Mesendoderm (in vitro differentiated cells): ENCODE data around the gene DCTN4.

Experiments used
- DNase-seq: peaks from one replicate; pipeline ENCODE4 v3.0.0; 2013
- H2AK5ac ChIP-seq: 2 replicates; pipeline ENCODE4 v1.6.1; 2013; ENCODE audit warnings: low read length, inconsistent platforms
- H2BK120ac ChIP-seq: 2 replicates; pipeline ENCODE4 v1.6.1; 2013; ENCODE audit warnings: low read depth, mild to moderate bottlenecking, low read length, moderate library complexity, mixed read lengths
- H2BK15ac ChIP-seq: replicated peaks from 2 replicates; pipeline ENCODE4 v1.6.1; 2013; ENCODE audit warnings: low read depth, mild to moderate bottlenecking, moderate library complexity
- H2BK5ac ChIP-seq: 2 replicates; pipeline ENCODE4 v1.6.1; 2013; ENCODE audit warnings: low read length, inconsistent platforms
- H3K18ac ChIP-seq: 2 replicates; pipeline ENCODE4 v1.6.1; 2013; ENCODE audit warnings: mild to moderate bottlenecking, low read length, mixed read lengths
- H3K23ac ChIP-seq: one replicate; pipeline ENCODE4 v1.6.1; 2013; ENCODE audit warnings: low read length
- H3K27ac ChIP-seq: 2 replicates; pipeline ENCODE4 v1.5.1; 2013; ENCODE audit warnings: low read depth, mild to moderate bottlenecking, inconsistent platforms, low read length, moderate library complexity
- H3K27me3 ChIP-seq: 2 replicates; pipeline ENCODE4 v1.6.1; 2013; ENCODE audit warnings: low read length, control low read depth, mild to moderate bottlenecking, inconsistent platforms; ENCODE audit not compliant: insufficient read depth, poor library complexity
- H3K36me3 ChIP-seq: 2 replicates; pipeline ENCODE4 v1.6.1; 2013; ENCODE audit warnings: low read length, inconsistent platforms; ENCODE audit not compliant: control insufficient read depth, insufficient read depth
- H3K4ac ChIP-seq: one replicate; pipeline ENCODE4 v1.6.1; 2013; ENCODE audit warnings: low read depth, mild to moderate bottlenecking, low read length, moderate library complexity
- H3K4me1 ChIP-seq: 2 replicates; pipeline ENCODE4 v1.6.1; 2013; ENCODE audit warnings: low read depth, low read length, inconsistent platforms; ENCODE audit not compliant: control insufficient read depth
- H3K4me2 ChIP-seq: 2 replicates; pipeline ENCODE4 v1.6.1; 2013; ENCODE audit warnings: low read length
- H3K4me3 ChIP-seq: 2 replicates; pipeline ENCODE4 v1.5.1; 2013; ENCODE audit warnings: mild to moderate bottlenecking, low read length
- H3K56ac ChIP-seq: one replicate; pipeline ENCODE4 v1.6.1; 2013; ENCODE audit warnings: low read length
- H3K79me1 ChIP-seq: 2 replicates; pipeline ENCODE4 v1.6.1; 2013; ENCODE audit warnings: low read length, inconsistent platforms
- H3K79me2 ChIP-seq: 2 replicates; pipeline ENCODE4 v1.6.1; 2013; ENCODE audit warnings: mild to moderate bottlenecking, low read length; ENCODE audit not compliant: control insufficient read depth, insufficient read depth
- H3K9ac ChIP-seq: 2 replicates; pipeline ENCODE4 v1.6.1; 2013; ENCODE audit warnings: low read length, inconsistent platforms
- H4K5ac ChIP-seq: one replicate; pipeline ENCODE4 v1.6.1; 2013; ENCODE audit warnings: low read length
- H4K8ac ChIP-seq: one replicate; pipeline ENCODE4 v1.6.1; 2013; ENCODE audit warnings: low read depth, mild to moderate bottlenecking, control low read depth, low read length, moderate library complexity
- WGBS: extraction: QIAGEN DNeasy Blood & Tissue Kit; methylation state at CpG from one replicate; pipeline ENCODE4 v1.1.7; 2013; ENCODE audit warnings: low lambda C conversion rate, missing lambda C conversion rate; ENCODE audit not compliant: insufficient coverage; ENCODE audit errors: extremely low coverage; 5-methylcytosine and 5-hydroxymethylcytosine counted together

DCTN4 gene

DNA sequence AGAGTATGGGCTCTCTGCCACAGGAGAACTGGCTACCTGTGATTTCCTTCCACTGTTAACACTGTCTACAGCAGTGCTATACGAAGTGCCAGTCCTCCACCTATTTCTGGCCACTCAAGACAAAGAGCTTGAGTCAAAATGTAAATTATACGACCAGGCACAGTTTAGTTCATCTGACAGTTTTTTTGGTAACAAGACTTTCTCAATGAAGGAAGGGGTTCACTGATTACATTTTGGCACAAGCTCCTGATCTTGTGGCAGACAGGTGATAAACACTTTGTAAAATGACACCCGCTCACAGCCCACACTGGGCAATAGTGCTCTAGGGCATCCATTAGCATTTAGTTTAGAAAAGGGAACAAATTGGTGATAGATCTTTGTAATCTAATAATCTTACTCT lies 66.5 kb downstream of the DCTN4 start:
- Histone ChIP-seq H4K5ac (no peak overlapping the region), H3K36me3 (peaks cover 24% of the 10 kb centered on the region), H2BK5ac (no peak overlapping the region), H3K4me3 (no peak overlapping the region), H3K4ac (no peak overlapping the region), H4K8ac (no peak overlapping the region), H2AK5ac (no peak overlapping the region), H3K23ac (no peak overlapping the region), H2BK15ac (no peak overlapping the region), H3K27ac (no peak overlapping the region), H3K4me1 (no peaks in the 10 kb centered on the region), H3K56ac (no peak overlapping the region), H3K18ac (no peak overlapping the region), H3K79me1 (no peaks in the 10 kb centered on the region), H3K4me2 (no peak overlapping the region), H3K79me2 (no peaks in the 10 kb centered on the region), H2BK120ac (no peak overlapping the region), H3K9ac (no peak overlapping the region), H3K27me3 (no peaks in the 10 kb centered on the region)
- no CpG with 5 or more reads among the region's 3 CpGs for WGBS
- DNase-seq: no peak

- no peak overlapping the region for H3K4ac ChIP-seq
- no peak overlapping the region for H4K5ac ChIP-seq
- H3K23ac ChIP-seq: no peak overlapping the region
- 100% methylated on average over 1 of the region's 6 CpGs for WGBS
- no peak overlapping the region for H3K4me3 ChIP-seq
- H3K4me1 ChIP-seq: no peaks in the 10 kb centered on the region
- no peak overlapping the region for H2BK15ac ChIP-seq
- no peaks in the 10 kb centered on the region for H3K79me2 ChIP-seq
- no peak overlapping the region for H3K56ac ChIP-seq
- no peak overlapping the region for H3K9ac ChIP-seq
- no peak overlapping the region for H2BK120ac ChIP-seq
- no peak overlapping the region for H3K4me2 ChIP-seq
- no peaks in the 10 kb centered on the region for H3K79me1 ChIP-seq
- DNase-seq: no peak
- no peak overlapping the region for H3K27ac ChIP-seq
- peaks cover 22% of the 10 kb centered on the region for H3K36me3 ChIP-seq
- no peak overlapping the region for H2BK5ac ChIP-seq
- H4K8ac ChIP-seq: no peak overlapping the region
- H3K18ac ChIP-seq: no peak overlapping the region
- H3K27me3 ChIP-seq: no peaks in the 10 kb centered on the region
- no peak overlapping the region for H2AK5ac ChIP-seq
Measured at GRCh38 chr5:150690760-150691159, 68.1 kb downstream of the DCTN4 start.

- no peaks in the 10 kb centered on the region for H3K79me2 ChIP-seq
- DNase-seq: no peak
- H2AK5ac ChIP-seq: no peak overlapping the region
- H2BK15ac ChIP-seq: no peak overlapping the region
- no CpG with 5 or more reads among the region's 1 CpG for WGBS
- H3K36me3 ChIP-seq: peaks cover 18% of the 10 kb centered on the region
- no peak overlapping the region for H4K5ac ChIP-seq
- no peak overlapping the region for H2BK120ac ChIP-seq
- H3K9ac ChIP-seq: no peak overlapping the region
- H3K79me1 ChIP-seq: no peaks in the 10 kb centered on the region
- no peak overlapping the region for H2BK5ac ChIP-seq
- H3K56ac ChIP-seq: no peak overlapping the region
- H3K4me3 ChIP-seq: no peak overlapping the region
- no peak overlapping the region for H3K27ac ChIP-seq
- no peak overlapping the region for H3K4me2 ChIP-seq
- no peaks in the 10 kb centered on the region for H3K27me3 ChIP-seq
- H3K4me1 ChIP-seq: no peaks in the 10 kb centered on the region
- no peak overlapping the region for H4K8ac ChIP-seq
- H3K23ac ChIP-seq: no peak overlapping the region
- no peak overlapping the region for H3K4ac ChIP-seq
- no peak overlapping the region for H3K18ac ChIP-seq
Measured at GRCh38 chr5:150689120-150689519, 69.7 kb downstream of the DCTN4 start.

DNA sequence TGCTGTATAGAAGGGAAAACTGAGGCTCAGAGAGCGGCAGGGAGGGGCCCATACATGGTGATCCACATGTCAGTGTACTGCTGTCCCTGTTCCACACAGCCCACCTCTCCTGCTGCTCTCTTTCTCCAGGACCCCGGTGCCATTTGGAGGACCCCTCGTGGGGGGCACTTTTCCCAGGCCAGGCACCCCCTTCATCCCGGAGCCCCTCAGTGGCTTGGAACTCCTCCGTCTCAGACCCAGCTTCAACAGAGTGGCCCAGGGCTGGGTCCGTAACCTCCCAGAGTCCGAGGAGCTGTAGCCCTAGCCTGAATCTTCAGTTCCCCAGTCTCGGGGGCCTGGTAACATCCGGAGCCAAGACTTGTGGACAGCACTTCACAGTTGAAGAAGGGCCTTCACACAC lies 82.2 kb downstream of the DCTN4 start:
- no peak overlapping the region for H3K4ac ChIP-seq
- H3K23ac ChIP-seq: no peak overlapping the region
- no CpG with 5 or more reads among the region's 9 CpGs for WGBS

GRCh38 chr5:150675069-150675468 lies 83.7 kb downstream of the DCTN4 start:
- Histone ChIP-seq H3K36me3 (no peaks in the 10 kb centered on the region), H3K79me2 (no peaks in the 10 kb centered on the region), H3K56ac (no peak overlapping the region), H2BK5ac (no peak overlapping the region), H4K5ac (no peak overlapping the region), H2BK120ac (no peak overlapping the region), H3K18ac (no peak overlapping the region), H2AK5ac (no peak overlapping the region), H3K4me1 (peaks cover 13% of the 10 kb centered on the region), H3K4me2 (no peak overlapping the region), H2BK15ac (no peak overlapping the region), H3K23ac (no peak overlapping the region), H3K79me1 (no peaks in the 10 kb centered on the region), H3K4ac (no peak overlapping the region), H3K4me3 (no peak overlapping the region), H3K27me3 (no peaks in the 10 kb centered on the region), H4K8ac (no peak overlapping the region), H3K9ac (no peak overlapping the region), H3K27ac (no peak overlapping the region)
- no CpG with 5 or more reads among the region's 6 CpGs for WGBS
- no peak for DNase-seq

More for the DNA sequence above, 82.2 kb downstream of the DCTN4 start:
- Histone ChIP-seq H3K27me3 (no peaks in the 10 kb centered on the region), H3K4me2 (no peak overlapping the region), H3K27ac (no peak overlapping the region), H3K18ac (no peak overlapping the region), H3K9ac (no peak overlapping the region), H2BK120ac (no peak overlapping the region), H4K8ac (no peak overlapping the region), H2BK5ac (no peak overlapping the region), H4K5ac (no peak overlapping the region), H3K4me1 (peaks cover 9% of the 10 kb centered on the region), H3K4me3 (no peak overlapping the region), H2AK5ac (no peak overlapping the region), H3K36me3 (no peaks in the 10 kb centered on the region), H2BK15ac (no peak overlapping the region), H3K56ac (no peak overlapping the region), H3K79me2 (no peaks in the 10 kb centered on the region), H3K79me1 (no peaks in the 10 kb centered on the region)
- no peak for DNase-seq

- Histone ChIP-seq H3K4me2 (no peak overlapping the region), H2AK5ac (no peak overlapping the region), H2BK120ac (no peak overlapping the region), H4K8ac (no peak overlapping the region), H3K79me1 (no peaks in the 10 kb centered on the region), H2BK15ac (no peak overlapping the region), H3K4ac (no peak overlapping the region), H3K4me3 (no peak overlapping the region), H3K18ac (no peak overlapping the region), H3K4me1 (peaks cover 15% of the 10 kb centered on the region), H3K23ac (peak overlapping the region; percentile 59), H3K27me3 (no peaks in the 10 kb centered on the region), H3K27ac (peak overlapping the region; percentile 29), H3K56ac (peak overlapping the region; percentile 77), H3K36me3 (no peaks in the 10 kb centered on the region), H4K5ac (no peak overlapping the region), H2BK5ac (no peak overlapping the region), H3K79me2 (no peaks in the 10 kb centered on the region), H3K9ac (peak overlapping the region; percentile 16)
- no peak for DNase-seq
- no CpG with 5 or more reads among the region's 4 CpGs for WGBS
Measured at GRCh38 chr5:150674341-150674821, 84.4 kb downstream of the DCTN4 start.
